GM23338 (cell line): ENCODE results near the gene DEDD2. TPM values are rescaled to one million over a fixed set of nuclear protein-coding genes. Genes with fewer than 3 reads are reported as not detected.

Source experiments
- ATAC-seq: fragments of 200-7000 bp; cut with Tn5 transposase; 3 replicates; pipeline ENCODE4 v1.9.1; 2020
- DNase-seq: peaks from one replicate; pipeline ENCODE4 v3.0.0-alpha.2; 2015; ENCODE audit warnings: low spot score
- H2AFZ ChIP-seq: fragments of 200-600 bp; sonication (generic); 2 replicates; pipeline ENCODE4 v1.8.0; 2016; ENCODE audit warnings: antibody characterized with exemption, mild to moderate bottlenecking, moderate library complexity
- H3F3A ChIP-seq: fragments of 200-600 bp; sonication (generic); replicated peaks from 2 replicates; pipeline ENCODE4 v1.8.0; 2017; ENCODE audit warnings: antibody characterized with exemption, mixed run types, low read depth
- H3K27ac ChIP-seq: fragments of 200-600 bp; sonication (generic); 2 replicates; pipeline ENCODE4 v1.6.1; 2016; ENCODE audit warnings: low read depth
- H3K27me3 ChIP-seq: fragments of 200-600 bp; sonication (generic); 2 replicates; pipeline ENCODE4 v1.8.0; 2016; ENCODE audit warnings: mild to moderate bottlenecking, mixed run types, moderate library complexity; ENCODE audit not compliant: insufficient read depth
- H3K36me3 ChIP-seq: fragments of 200-600 bp; sonication (generic); 2 replicates; pipeline ENCODE4 v1.8.0; 2016; ENCODE audit warnings: mild to moderate bottlenecking; ENCODE audit not compliant: insufficient read depth
- H3K4me1 ChIP-seq: fragments of 200-600 bp; sonication (generic); 2 replicates; pipeline ENCODE4 v1.8.0; 2016; ENCODE audit warnings: mild to moderate bottlenecking, moderate library complexity; ENCODE audit not compliant: insufficient read depth
- H3K4me2 ChIP-seq: fragments of 200-600 bp; sonication (generic); 2 replicates; pipeline ENCODE4 v1.7.1; 2017; ENCODE audit warnings: mixed run types
- H3K4me3 ChIP-seq: fragments of 200-600 bp; sonication (generic); 2 replicates; pipeline ENCODE4 v1.6.1; 2016; ENCODE audit warnings: mixed run types
- H3K79me2 ChIP-seq: fragments of 200-600 bp; sonication (generic); replicated peaks from 2 replicates; pipeline ENCODE4 v1.8.0; 2017; ENCODE audit warnings: mild to moderate bottlenecking; ENCODE audit not compliant: insufficient read depth
- H3K9me2 ChIP-seq: fragments of 200-600 bp; sonication (generic); 2 replicates; pipeline ENCODE4 v1.8.0; 2017; ENCODE audit not compliant: insufficient read depth
- H4K20me1 ChIP-seq: fragments of 200-600 bp; sonication (generic); replicated peaks from 2 replicates; pipeline ENCODE4 v1.8.0; 2017; ENCODE audit warnings: mild to moderate bottlenecking; ENCODE audit not compliant: insufficient read depth
- H3K27ac Mint-ChIP-seq: 2 replicates; pipeline ENCODE4 v1.8.0; 2020; ENCODE audit warnings: inconsistent platforms, mild to moderate bottlenecking, moderate library complexity, mixed read lengths
- H3K27me3 Mint-ChIP-seq: 3 replicates; pipeline ENCODE4 v1.8.0; 2022; ENCODE audit warnings: low read depth, mild to moderate bottlenecking, moderate library complexity, mixed read lengths, inconsistent platforms; ENCODE audit not compliant: insufficient read depth, poor library complexity
- H3K36me3 Mint-ChIP-seq: 3 replicates; pipeline ENCODE4 v1.8.0; 2021; ENCODE audit warnings: low read depth, mild to moderate bottlenecking, inconsistent platforms, moderate library complexity, mixed read lengths
- H3K4me1 Mint-ChIP-seq: 3 replicates; pipeline ENCODE4 v1.8.0; 2020; ENCODE audit warnings: mild to moderate bottlenecking, inconsistent platforms, mixed read lengths
- H3K4me3 Mint-ChIP-seq: 3 replicates; pipeline ENCODE4 v1.8.0; 2021; ENCODE audit warnings: moderate library complexity, mild to moderate bottlenecking, inconsistent platforms, mixed read lengths
- H3K9me3 Mint-ChIP-seq: 3 replicates; pipeline ENCODE4 v1.8.0; 2020; ENCODE audit warnings: moderate library complexity, mild to moderate bottlenecking, inconsistent platforms, mixed read lengths
- CTCF ChIP-seq, 2 experiments: fragments of 200-600 bp in 1 of 2; sonication (generic) in 1 of 2; conservative IDR thresholded peaks; 2 replicates each; pipeline versions ENCODE4 v1.5.1 to v1.6.1; 2016 to 2017; ENCODE audit warnings: antibody characterized with exemption in 2 of 2, low read depth in 2 of 2, mild to moderate bottlenecking in 2 of 2, moderate library complexity in 1 of 2
- EZH2phosphoT487 ChIP-seq: fragments of 200-600 bp; sonication (generic); IDR thresholded peaks from one replicate; pipeline ENCODE4 v1.8.1; 2018; ENCODE audit warnings: antibody characterized with exemption; ENCODE audit not compliant: unreplicated experiment
- ZNF462 ChIP-seq: fragments of 250-450 bp; sonication (Bioruptor Pico); IDR thresholded peaks from 2 replicates; pipeline ENCODE4 v1.5.0; 2020; ENCODE audit warnings: mild to moderate bottlenecking, moderate library complexity
- polyA plus RNA-seq: library from polyadenylated mRNA; unstranded; fragments of >200 nt; fragmentation: Nextera tagmentation; extraction: Ambion mirVana; gene quantifications from 2 replicates; pipeline ENCODE4 v1.2.1, GENCODE V29; 2016
- total RNA-seq: library from RNA; depleted of rRNA; stranded (reverse); fragments of >200 nt; shearing (Covaris generic); gene quantifications from 2 replicates; pipeline ENCODE4 v1.2.3, GENCODE V29; 2014

Gene DEDD2
- total and polyA plus RNA-seq, 2 experiments from 2014 or later = 23.4 to 63.0 TPM

GRCh38 chr19:42204664-42205063 lies 12.8 kb downstream of the DEDD2 start:
- Mint-ChIP-seq H3K4me3 (peak overlapping the region; percentile 35), H3K9me3 (no peaks in the 10 kb centered on the region; the same call in 2 of the 3 replicates), H3K4me1 (peaks cover 42% of the 10 kb centered on the region), H3K36me3 (peaks cover 81% of the 10 kb centered on the region), H3K27ac (peak overlapping the region; percentile 62; the same call in 1 of the 2 replicates), H3K27me3 (peaks cover 5% of the 10 kb centered on the region)
- ATAC-seq = peak; percentile 78
- Histone ChIP-seq H3K4me1 (peaks cover 18% of the 10 kb centered on the region), H2AFZ (no peak overlapping the region), H3K36me3 (peaks cover 17% of the 10 kb centered on the region; the same call in 1 of the 2 replicates), H3K9me2 (no peaks in the 10 kb centered on the region), H3K79me2 (peaks cover 38% of the 10 kb centered on the region), H3K27me3 (no peaks in the 10 kb centered on the region), H3K4me3 (no peak overlapping the region), H3K27ac (peak overlapping the region; percentile 86), H3K4me2 (peak overlapping the region; percentile 67; the same call in 1 of the 2 replicates), H4K20me1 (peaks cover 39% of the 10 kb centered on the region), H3F3A (peaks cover 5% of the 10 kb centered on the region; the same call in 1 of the 2 replicates)
- DNase-seq = peak; percentile 37
- TF ChIP-seq EZH2phosphoT487 = no peak
- peak in 1 of 2 experiments; percentile 39; a peak in 2 of 4 replicates for TF ChIP-seq CTCF (conservative IDR thresholded peaks at IDR 0.05; ENCODE audit: low read depth in 2 of 2)
- TF ChIP-seq ZNF462 (CRISPR knock-in tag) = peak; percentile 50; the same call in 1 of the 2 replicates
